Liver (tissue), 3 donors: Measurements from ENCODE around the gene WDR81.

Experiments
- ATF3 ChIP-seq: IDR thresholded peaks from 2 replicates; pipeline ENCODE4 v1.6.1; 2016; ENCODE audit warnings: antibody characterized with exemption
- CTCF ChIP-seq: fragments of 150-350 bp; IDR thresholded peaks from 2 replicates; pipeline ENCODE4 v1.5.1; 2017; ENCODE audit warnings: improper control_type of control experiment, low read depth, low read length; ENCODE audit not compliant: missing input control
- EGR1 ChIP-seq, 2 donors: IDR thresholded peaks; 2 replicates each; pipeline ENCODE4 v1.6.1; 2016 to 2018; ENCODE audit warnings: antibody characterized with exemption in 2 of 2, low read depth in 2 of 2
- FOXA1 ChIP-seq: IDR thresholded peaks from 2 replicates; pipeline ENCODE4 v1.6.1; 2016; ENCODE audit warnings: antibody characterized with exemption
- FOXA2 ChIP-seq: IDR thresholded peaks from 2 replicates; pipeline ENCODE4 v1.6.1; 2016; ENCODE audit warnings: antibody characterized with exemption
- GABPA ChIP-seq, 2 donors: IDR thresholded peaks in 1 of 2; conservative IDR thresholded peaks in 1 of 2; 2 replicates each; pipeline ENCODE4 v1.6.1; 2016; ENCODE audit warnings: antibody characterized with exemption in 2 of 2, mild to moderate bottlenecking in 1 of 2, moderate library complexity in 1 of 2
- JUND ChIP-seq, 2 donors: IDR thresholded peaks; 2 replicates each; pipeline ENCODE4 v1.6.1; 2016; ENCODE audit warnings: antibody characterized with exemption in 2 of 2
- RAD21 ChIP-seq, 2 donors: IDR thresholded peaks; 2 replicates each; pipeline ENCODE4 v1.6.1; 2016; ENCODE audit warnings: antibody characterized with exemption in 2 of 2, mild to moderate bottlenecking in 2 of 2
- REST ChIP-seq: IDR thresholded peaks from 2 replicates; pipeline ENCODE4 v1.6.1; 2016; ENCODE audit warnings: antibody characterized with exemption, mild to moderate bottlenecking
- RXRA ChIP-seq, 2 donors: IDR thresholded peaks; 2 replicates each; pipeline ENCODE4 v1.6.1; 2017 to 2018; ENCODE audit warnings: antibody characterized with exemption in 2 of 2, mild to moderate bottlenecking in 1 of 2
- SP1 ChIP-seq: IDR thresholded peaks from 2 replicates; pipeline ENCODE4 v1.6.1; 2018; ENCODE audit warnings: antibody characterized with exemption, mild to moderate bottlenecking
- TAF1 ChIP-seq: conservative IDR thresholded peaks from 2 replicates; pipeline ENCODE4 v1.6.1; 2016; ENCODE audit warnings: antibody characterized with exemption, mild to moderate bottlenecking
- YY1 ChIP-seq: IDR thresholded peaks from 2 replicates; pipeline ENCODE4 v1.6.1; 2016; ENCODE audit warnings: antibody characterized with exemption, mild to moderate bottlenecking
- ZBTB33 ChIP-seq: IDR thresholded peaks from 2 replicates; pipeline ENCODE4 v1.6.1; 2016; ENCODE audit warnings: antibody characterized with exemption
- donor health status: healthy.
- donor health status: healthy.

GRCh38 chr17:1693339-1693738 is 31.2 kb upstream of the WDR81 start:
- TF ChIP-seq GABPA (IDR thresholded peaks at IDR 0.05 in 1 of 2, conservative IDR thresholded peaks at IDR 0.05 in 1 of 2): no peak
- TF ChIP-seq ATF3: no peak
- TF ChIP-seq CTCF: no peak
- no peak for TF ChIP-seq REST
- TF ChIP-seq ZBTB33: no peak
- TF ChIP-seq FOXA1: no peak
- TF ChIP-seq SP1: no peak
- TF ChIP-seq YY1: no peak
- TF ChIP-seq JUND (IDR thresholded peaks at IDR 0.05): no peak
- no peak for TF ChIP-seq EGR1 (IDR thresholded peaks at IDR 0.05; ENCODE audit: low read depth in 2 of 2)
- TF ChIP-seq FOXA2: no peak
- TF ChIP-seq TAF1: no peak
- no peak for TF ChIP-seq RXRA (IDR thresholded peaks at IDR 0.05)
- TF ChIP-seq RAD21 (IDR thresholded peaks at IDR 0.05): no peak
